ENCODE measurements around the gene LRMDA.

Gene LRMDA

DNA sequence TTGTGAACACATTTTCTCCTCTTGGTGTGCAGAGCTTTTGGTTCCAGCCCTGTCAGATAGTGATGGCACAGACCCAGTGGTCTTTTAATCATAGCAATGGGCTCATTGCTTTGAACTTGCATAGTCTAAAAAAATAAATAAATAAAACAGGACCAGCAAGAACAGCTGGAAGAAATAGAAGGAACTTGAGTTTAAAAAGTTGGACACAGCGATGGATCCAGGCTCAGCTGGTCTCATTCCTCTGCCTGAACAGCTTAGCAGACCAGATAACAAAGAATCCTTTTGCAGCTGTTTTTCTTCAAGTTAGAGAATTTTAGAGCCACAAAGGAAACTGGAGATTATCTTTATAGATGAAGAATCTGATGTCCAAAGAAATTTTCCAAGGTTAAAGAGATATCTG is 1005.6 kb downstream of the LRMDA start:
- no peak for DNase-seq

DNA sequence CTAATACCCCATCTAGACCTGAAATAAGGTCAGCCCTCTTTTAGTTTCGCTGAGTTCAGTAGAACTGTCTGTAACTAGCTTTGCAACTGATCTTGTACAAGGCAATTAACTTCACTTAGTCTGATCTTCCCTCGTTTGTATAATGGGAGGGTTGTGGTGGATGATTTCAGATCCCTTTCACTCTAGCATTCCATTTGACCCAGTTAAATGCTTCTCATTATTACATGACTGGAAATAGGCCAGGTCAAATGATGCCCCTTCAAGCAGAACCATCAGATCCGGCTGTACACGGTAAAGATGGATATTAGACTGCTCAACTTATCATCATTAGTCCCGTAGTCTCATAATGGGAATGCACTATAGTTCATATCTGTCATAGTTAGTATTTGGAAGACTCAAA is 1009.0 kb downstream of the LRMDA start:
- DNase-seq = no peak

DNA sequence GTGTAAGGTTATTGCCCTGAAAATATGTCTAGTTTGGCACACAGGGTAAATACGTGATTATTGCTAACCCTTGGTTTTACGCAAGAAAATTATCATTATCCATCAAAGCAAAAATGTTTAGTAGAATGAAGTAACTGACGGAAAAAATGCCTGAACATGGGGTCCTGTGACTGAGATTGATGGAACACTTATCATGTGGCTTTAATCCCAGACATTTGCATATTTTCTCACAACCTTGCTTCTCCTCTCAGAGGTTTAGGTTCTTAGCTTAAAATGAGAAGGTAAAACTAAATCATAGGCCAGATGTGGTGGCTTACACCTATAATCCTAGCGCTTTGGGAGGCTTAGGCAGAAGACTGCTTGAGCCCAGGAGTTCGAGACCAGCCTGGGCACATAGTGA is 1010.7 kb downstream of the LRMDA start:
- DNase-seq = no peak

DNA sequence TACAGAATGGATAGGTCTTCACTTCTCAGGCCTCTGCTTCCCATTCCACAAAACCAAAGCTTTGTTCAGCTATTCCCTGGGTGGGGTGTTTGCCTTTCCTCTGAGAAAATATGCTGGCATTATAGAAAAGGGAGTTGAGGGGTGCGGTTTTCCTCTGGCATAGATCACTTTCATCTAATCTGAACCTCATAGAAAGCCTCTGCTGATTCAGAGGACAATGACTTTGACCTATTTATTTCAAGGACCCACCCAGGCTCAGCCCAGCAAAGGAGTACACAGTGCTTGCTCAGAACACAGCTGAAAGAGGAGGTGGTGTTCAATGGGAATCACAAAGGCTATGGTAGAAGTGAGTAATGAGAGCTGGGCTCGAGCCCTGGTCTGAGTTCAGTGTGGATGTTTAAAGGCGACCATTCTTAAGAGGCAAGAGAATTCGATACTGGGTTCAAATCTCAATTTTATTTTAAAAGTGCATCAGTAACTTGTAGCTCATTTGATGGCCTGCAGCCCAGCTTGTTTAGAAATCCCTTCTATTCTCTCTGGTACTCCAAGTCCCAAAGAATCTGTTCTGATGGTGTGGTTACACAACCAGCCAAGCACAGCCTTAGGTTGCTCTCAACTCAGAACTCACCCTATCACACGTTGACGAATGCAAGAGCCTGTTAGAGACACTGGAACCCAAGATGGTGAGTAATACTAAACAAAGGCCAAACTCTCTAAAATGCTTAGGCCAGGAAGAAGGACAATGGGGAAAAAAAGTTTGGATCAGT is 1012.8 kb downstream of the LRMDA start:
- no peak for DNase-seq

DNA sequence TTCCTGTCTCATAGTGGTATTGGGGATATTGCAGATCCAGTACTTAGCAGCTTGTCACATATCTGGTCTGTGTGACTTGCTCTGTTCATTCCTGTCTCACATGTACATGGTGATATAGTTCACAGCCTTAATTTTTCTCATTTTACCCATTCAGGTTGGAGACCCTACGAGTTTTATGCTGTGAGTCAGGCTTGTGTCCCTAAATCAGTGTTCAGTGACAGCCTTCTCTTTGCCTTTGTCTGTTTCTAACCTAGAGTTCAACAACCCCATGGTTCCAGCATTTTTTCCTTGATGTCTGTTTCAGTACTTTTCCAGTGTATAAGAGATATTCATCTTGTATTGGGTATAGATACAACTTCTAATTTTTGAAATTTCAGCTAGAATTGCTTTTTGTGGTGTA is 1016.2 kb downstream of the LRMDA start:
- DNase-seq = no peak

DNA sequence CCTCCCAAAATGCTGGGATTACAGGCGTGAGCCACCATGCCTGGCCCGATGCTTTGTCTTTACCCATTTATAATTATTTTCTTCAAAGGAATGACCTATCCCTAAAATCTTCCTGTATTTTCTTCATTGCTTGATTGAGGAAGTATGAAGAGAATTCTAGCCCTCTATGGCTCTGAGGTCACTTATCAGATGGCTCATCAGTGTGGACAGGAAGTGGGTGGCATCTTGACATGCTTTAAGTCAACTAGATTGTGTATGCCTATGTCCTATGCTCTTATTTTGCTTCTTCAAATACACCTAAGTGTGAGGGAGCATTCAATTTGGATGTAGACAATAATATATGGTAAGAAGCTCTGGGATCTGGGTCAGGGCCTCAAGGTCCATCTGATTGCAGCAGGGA is 1020.5 kb downstream of the LRMDA start:
- no peak for DNase-seq

DNA sequence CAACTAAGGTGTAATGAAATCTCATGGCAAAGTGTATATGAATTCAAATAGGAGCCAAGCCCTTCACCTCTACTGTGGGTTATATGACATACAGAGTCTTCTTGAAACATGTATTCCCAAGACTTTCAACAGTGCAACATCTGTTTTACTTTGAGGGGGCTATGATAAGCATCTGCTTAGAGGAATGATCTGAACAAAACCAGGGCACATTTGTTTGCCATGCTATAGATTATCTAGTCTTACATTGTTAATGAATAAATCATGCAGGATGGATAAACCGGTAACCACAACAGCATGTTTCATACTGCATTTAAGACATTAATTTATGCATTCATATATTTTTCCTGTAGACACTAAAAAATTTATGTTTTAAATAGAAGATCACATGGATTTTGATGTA is 1021.9 kb downstream of the LRMDA start:
- no peak for DNase-seq

DNA sequence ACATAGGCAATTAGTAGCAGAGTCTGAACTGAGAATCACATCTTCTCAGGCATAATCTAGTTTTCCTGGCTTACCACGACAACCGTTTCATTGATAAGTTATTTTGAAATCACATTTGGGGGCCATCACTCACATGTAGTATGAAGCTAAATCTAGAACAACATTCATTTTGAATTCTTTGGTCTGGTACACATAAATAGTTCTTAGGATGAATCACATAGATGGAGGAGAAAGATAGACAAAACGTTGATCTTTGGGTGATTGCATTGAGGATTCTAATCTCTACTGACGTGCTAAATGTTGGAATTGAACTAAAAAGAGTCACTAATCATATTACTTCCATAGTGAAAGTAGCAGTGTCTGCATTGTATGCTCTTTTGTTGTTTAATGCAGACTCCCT is 1022.6 kb downstream of the LRMDA start:
- no peak for DNase-seq

DNA sequence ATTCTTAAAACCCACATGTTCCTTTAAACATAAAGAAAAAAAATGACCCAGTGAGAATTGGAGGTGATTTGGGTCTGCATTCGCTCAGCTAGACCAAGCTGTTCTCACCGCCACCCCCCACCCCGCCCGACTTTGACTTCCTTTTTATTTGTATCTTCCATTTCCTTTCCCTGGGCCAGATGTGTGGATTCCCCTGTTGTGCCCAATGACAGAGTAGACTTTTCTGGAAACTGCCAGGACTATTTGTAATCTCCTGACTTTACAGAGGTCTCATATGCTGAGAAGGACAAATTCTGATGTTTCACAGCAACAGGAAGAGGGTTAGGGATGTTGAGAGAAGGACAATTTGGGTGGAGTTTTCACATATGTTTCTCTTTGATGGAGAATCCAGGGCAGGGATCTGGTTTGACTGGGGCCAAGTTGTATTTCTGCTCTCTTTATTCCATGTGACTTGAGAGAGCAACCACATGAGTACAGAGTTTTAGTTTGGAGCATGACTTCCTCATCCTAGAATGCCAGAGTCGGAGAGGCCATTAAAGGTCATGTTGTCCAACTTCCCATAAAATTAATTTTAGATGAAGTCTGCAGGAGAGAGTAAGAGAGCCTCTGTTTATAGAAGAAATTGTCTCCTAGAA is 1023.2 kb downstream of the LRMDA start:
- DNase-seq = no peak

DNA sequence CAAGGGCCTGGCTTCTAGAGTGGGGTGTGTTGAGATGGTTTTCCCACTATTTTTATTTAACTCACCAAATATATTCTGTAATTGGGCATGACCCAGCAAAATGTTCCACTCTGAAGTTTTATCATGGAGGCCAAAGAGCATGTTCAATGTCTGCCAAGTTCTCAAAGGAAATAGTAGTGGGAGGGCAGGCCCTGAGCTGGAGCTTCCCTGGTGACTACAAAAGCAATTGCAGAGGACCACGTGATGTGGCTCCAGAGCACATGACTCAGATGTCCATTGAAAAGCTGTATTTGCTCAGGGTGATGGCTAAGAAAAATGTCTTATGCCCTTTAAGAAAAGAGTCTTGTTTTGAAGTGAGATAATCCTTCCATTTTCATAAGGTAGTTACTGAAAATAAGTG is 1024.8 kb downstream of the LRMDA start:
- DNase-seq = no peak

DNA sequence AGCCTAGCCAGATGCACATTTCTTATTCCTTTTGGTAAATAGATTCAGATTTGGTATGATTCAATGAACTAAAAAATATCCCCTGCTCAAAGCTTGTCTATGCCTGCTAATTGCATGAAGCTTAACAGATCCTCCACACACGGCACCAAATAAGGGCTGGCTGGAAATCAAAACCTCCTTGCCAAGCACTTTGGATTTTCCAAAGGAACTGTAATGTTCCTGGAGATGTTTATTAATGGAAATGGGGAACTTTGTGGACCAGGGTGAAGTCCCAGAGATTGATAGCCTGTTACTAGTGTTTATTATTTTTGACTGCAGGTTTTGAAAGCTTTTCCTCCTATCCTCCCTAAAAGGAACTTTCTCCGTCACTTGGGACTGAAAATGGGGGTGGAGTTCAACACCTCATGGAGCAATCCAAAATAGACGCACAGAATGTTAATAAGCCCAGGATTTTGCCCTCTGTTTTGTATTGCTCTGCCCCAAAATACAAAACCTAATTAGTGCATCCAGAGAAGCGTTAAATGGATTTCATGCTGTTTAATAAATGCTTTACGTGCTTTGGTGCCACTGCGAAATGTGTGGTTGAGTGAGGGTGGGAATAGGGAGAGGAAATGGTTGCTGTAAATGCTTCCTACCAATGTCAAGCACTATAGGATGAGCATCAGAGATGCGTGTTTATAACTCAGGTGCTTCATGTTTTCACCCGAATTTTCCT is 1027.7 kb downstream of the LRMDA start:
- DNase-seq = no peak

DNA sequence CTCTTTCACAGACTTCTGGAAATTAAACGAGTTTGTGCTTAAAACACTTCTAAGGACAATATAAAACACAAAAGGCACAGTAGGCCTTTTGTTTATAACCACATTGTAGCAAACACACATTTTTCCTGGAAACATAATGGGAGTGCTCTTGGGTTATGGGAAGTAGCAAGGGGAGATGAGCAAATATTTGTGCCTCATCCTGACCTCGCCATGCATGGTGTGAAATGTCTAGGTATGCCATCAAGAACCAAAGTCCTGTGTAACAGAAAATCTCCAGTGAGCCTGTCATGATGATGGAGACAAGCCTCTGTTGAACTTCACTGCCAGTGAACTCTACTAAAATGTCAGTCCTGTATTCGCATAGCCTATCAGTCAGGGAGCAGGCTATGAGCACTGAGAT is 1029.6 kb downstream of the LRMDA start:
- DNase-seq = no peak

DNA sequence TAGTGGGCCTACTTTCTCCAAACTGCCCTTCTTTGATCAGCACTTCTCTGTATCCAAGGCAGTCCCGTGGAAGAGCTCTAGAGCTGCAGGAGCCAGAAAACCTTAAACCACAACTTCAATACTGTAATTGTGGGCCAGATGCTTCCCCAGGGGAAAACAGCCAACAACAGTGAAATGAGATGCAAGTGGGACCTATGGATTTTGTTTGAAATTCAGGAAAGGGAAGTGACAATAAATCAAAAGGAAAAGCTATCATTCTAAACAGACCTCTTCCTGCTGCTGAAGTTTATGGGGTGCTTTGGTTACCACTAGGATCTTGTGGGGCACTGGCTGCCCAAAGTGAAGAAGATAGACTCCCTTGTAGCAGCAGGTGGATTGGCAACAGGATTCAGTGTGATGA is 1031.7 kb downstream of the LRMDA start:
- DNase-seq = no peak

DNA sequence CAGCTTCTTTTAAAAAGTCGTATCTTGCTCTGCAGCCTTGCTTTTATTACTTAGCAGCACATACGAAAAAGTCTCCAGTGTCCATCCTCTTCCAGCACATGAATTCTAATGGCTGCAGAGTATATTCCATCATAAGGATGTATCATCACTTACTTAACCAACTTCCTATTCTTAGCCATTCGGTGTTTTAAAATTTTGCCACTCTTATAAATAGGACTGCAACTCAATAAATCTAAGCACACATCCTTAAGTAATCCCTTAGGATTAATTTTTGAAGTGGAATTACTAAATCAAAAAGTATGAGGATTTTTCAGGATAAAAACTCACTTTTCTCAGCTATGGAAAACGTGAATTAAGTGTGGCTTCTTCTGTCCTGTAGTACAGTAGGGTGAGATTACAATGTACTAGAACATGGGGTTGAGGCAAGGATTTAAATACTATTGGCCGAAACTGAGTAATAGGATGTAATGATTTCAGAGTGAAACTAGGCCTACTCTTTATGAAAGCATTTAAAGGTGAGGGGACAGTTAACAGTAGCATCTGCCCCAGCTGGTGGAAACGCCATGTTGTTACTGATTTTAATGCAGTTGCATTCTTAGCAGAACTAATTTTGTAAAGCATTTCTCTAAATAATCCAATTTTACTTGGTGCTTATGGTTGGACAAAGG is 1035.5 kb downstream of the LRMDA start:
- no peak for DNase-seq

DNA sequence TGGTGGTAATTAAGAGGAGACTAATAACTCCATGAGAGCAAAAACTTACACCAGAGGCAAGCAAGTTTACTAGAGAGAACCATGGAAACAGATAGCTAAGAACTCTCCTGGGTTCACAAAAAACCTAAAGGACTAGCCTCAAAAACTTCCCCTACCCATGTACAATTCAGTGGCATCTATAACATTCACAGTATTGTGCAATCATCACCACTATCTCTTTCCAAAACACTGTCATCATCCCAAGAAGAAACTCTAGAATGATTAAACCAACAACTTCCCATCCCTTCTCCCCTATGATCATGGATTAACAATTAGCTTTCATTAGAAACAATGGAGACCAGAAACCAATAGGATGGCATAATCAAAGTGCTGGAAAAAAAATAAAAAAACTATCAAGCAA is 1038.3 kb downstream of the LRMDA start:
- DNase-seq = no peak

DNA sequence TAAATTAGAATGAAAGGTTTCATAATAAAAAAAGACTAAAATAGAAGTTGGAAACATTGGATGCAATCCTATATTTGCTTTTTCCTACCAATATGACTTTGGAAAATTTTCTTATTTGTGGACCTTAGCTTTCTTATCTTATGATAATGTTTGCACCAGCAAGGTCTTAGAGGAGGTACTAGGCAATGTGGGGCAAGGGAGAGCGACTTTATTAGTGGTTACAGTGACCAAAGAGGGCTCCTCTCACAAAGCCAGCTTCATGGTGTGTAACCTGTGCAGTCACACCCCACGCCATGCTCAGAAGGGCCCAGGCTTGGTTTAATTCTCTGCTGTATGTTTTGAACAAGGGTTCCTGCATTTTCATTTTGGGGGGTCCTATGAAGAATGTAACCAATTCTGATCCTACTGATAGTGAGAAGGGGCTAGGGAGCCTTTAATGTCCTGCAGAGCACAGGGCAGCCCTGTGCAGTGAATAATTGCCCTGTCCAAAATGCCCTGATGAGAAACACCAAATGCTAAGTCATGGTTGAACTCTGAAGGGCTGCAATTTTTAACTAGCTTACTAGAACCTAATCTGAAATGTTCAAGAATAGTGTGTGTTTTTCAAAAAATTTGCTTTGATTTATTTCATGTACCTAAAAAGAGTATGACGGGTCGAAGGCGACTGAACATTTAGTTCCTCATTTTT is 1047.8 kb downstream of the LRMDA start:
- DNase-seq = no peak

DNA sequence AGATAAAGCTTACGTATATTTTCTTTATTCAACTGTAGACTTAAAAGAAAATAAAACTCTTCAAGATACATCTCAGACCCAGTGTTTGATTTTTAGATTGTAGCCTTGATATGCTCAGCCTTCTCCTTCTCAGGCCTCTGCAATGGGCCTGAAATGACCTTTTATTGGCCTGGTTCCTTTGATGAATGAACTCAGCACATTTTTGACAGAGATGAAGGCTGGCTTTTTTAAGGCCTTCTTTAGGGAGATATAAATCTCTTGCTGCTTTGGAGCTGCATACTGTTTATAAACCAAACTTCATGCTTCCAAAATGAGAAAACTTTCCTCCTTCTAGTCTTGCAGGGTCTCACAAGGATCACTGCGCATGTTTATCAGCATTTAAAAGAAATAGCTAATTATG is 1049.8 kb downstream of the LRMDA start:
- no peak for DNase-seq

DNA sequence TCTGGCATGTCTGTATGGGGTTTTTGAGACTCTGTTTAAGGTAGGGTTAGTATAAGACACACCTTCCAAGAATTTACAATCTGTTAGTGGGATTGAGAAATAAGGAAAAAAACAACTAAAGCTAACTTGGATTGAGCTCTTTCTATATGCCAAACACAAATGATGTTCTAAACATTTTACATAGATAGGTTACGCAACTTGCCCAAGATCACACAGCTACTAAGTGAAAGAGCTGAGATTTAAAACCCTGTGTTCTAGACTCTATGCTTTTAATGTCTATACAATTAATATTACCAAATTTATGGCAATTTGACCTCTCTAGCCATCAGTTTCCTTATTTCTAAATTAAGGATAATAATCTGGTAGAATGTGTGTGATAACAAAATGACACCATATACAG is 1056.2 kb downstream of the LRMDA start:
- DNase-seq = no peak

DNA sequence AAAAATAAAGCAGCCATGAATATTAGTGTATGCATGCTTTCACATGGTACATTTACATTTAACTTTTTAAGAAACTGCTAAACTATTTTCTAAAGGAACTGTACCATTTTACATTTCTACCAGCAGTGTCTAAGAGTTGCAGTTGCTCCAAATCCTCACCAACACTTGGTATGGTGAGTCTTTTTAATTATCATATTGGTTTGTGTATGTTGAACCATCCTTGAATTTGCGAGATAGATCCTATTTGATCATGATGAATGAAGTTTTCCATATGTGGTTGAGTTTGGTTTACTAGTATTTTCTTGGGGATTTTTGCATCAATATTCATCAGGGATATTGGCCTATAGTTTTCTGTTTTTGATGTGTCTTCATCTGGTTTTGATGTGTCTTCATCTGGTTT is 1057.2 kb downstream of the LRMDA start:
- no peak for DNase-seq

DNA sequence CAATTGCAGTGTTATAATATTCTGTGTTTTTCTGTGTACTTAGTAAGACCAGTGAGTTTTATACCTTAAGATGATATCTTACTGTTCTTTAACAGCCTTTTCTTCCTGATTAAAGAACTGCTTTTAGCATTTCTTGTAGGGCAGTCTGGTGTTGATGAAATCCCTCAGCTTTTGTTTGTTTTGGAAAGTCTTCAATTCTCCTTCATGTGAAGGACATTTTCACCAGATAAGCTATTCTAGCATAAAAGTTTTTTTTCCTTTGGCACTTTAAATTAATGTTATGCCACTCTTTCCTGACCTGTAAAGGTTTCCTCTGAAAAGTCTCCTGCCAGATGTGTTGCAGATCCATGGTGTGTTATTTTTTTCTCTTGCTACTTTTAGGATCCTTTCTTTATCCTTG is 1059.8 kb downstream of the LRMDA start:
- DNase-seq = no peak

DNA sequence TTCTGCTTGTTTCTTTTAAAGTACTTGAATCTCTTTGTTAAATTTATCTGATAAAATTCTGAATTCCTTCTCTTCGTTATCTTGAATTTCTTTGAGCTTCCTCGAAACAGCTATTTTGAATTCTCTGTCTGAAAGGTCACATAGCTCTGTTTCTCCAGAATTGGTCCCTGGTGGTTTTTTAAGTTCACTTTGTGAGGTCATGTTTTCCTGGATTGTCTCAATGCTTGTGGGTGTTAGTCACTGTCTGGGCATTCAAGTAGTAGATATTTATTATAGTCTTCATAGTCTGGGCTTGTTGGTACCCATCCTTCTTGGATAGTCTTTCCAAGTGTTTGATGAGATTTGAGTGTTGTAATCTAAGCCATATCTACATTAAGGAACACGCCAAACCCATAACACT is 1060.6 kb downstream of the LRMDA start:
- DNase-seq = no peak

DNA sequence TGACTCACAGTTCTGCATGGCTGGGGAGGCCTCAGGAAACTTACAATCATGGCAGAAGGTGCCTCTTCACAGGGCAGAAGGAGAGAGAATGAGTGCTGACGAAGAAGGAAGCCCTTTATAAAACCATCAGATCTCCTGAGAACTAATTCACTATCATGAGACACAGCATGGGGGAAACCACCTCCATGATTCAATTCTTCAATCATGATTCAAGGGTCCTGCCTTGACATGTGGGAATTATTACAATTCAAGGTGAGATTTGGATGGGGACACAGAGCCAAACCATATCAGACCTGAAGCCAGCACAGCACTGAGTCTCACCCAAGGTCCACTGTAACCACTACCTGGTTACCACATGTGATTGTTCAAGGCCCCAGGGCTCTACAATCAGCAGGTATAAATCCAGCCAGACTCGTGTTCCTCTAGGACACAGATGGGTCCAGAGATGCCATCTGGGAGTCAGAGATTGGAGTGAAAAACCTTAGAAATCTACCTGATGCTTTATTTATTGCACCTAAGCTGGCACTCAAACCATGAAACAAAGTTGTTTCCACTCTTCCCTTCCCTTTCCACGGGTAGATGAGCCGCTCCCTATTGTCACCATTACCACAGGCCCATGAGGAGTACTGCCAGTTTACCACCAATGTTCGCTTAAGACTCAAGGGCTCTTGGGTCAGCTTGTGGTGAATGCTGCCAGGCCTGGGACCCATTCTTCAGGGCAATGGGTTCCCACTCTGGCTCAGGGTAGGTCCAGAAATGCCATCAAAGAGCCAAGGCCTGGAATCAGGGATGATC is 1061.5 kb downstream of the LRMDA start:
- DNase-seq = no peak

Data from activated CD4-positive, alpha-beta T cell treated with anti-CD3 and anti-CD28 coated beads for 1 hour (primary cell).